Superior temporal gyrus (tissue), 1 donor: ENCODE measurements around the gene DIS3L2.

ENCODE experiments used
- DNase-seq: peaks from one replicate; pipeline ENCODE4 v3.0.0-alpha.2; 2016; ENCODE audit errors: extremely low spot score

DIS3L2 gene

DNA sequence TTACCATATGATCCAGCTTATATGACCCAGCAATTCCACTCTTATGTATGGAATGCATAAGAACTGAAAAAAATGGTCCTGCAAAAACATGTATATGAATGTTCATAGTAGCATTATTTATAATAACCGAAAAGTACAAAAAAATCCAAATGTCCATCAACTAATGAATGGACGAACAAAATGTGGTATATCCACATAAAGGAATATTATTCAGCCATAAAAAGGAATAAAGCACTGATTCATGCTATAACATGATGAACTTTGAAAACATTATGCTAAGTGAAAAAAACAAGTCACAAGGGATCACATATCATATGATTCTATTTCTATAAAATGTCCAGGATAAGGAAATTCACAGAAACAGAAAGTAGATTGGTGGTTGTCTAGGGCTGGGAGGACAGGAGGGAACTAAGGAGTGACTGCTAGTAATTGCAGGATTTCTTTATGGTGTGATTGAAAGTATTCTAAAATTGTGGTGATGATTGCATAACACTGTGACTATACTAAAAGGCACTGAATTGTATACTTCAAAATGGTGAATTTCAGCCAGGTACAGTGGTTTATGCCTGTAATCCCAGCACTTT lies 10.0 kb upstream of the DIS3L2 start:
- no peak for DNase-seq

DNA sequence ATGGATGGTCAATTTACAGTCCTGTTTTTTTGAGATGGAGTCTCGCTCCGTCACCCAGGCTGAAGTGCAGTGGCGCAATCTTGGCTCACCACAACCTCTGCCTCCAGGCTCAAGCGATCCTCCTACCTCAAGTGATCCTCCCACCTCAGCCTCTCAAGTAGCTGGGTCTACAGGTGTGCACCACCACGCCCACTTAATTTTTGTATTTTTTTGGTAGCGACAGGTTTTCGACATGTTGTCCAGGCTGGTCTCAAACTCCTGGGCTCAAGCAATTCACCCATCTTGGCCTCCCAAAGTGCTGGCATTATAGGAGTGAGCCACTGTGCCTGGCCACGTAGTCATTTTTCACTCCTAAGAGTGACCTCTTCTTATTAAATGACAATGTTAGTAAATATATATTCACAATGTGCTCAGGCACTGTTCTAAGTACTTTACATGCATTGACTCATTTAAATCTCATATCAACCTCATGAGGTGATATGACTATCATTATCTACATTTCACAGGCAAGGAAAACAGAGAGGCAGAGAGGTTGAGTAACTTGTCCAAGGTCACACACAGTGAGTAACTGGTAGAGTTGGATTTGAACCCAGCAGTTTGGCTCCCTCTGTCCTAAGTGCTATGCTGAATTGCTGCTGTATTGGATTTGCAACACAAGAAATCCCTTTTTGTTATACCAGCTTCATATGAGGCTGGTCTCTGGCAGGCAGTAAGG lies 5.6 kb upstream of the DIS3L2 start:
- no peak for DNase-seq

- no peak for DNase-seq
These were observed 3.4 kb upstream of the DIS3L2 start for GRCh38 chr2:231957913-231958763.

- no peak for DNase-seq
These were observed 634 bp upstream of the DIS3L2 start for GRCh38 chr2:231960810-231961348.

GRCh38 chr2:231965102-231965501 lies 3.6 kb downstream of the DIS3L2 start:
- no peak for DNase-seq

DNA sequence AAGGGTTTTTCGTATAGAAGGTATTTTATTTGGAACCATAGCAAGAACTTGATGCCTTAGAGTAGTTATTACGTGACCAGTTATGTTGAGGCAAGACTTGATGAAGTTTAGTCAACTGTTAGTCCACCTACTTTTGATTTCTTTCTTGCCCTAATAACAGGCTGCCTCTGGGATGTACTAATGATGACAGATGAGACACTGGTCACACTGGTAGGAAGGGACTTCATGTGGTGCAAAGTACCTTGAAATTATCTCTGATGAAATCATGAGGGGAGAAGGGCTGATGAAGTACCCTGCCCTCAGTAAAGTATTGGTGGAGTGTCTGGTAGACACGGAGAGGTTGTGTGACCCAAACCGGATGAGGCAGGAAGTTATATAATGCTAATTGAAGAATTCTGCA lies 5.4 kb downstream of the DIS3L2 start:
- DNase-seq: no peak

- no peak for DNase-seq
These were observed 7.3 kb downstream of the DIS3L2 start for GRCh38 chr2:231968820-231969219.

DNA sequence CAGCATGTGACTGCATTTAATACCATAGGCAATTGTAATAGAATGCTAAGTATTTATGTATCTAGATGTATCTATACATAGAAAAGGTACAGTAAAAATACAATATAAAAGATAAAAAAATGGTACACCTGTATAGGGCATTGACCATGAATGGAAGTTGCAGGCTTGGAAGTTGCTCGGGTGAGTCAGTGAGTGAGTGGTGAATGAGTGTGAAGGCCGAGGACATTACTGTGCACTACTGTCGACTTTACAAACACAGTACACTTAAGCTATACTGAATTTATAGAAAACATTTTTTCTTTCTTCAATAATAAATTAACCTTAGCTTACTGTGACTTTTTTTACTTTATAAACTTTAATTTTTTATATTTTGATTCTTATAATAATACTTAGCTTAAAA lies 8.9 kb downstream of the DIS3L2 start:
- no peak for DNase-seq

GRCh38 chr2:231975001-231975400 lies 13.5 kb downstream of the DIS3L2 start:
- no peak for DNase-seq

DNA sequence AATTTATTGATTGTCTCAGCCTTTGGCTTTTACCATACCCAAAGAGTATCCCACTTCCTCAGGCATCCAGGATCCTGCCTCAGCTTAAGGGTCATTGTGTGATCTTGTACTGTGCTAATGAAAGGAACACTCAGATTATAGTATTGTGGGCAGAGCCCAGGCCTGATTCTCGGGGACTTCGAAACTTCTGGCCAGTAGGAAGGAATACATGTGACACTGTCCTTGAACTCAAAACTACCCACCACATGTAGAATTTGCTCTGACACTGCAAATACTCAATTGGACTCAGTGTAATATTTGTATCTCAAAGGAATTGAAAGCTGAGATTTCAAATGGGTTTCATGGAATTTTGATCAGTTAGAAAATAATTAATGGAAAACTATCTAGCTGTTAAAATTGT lies 15.9 kb downstream of the DIS3L2 start:
- no peak for DNase-seq

DNA sequence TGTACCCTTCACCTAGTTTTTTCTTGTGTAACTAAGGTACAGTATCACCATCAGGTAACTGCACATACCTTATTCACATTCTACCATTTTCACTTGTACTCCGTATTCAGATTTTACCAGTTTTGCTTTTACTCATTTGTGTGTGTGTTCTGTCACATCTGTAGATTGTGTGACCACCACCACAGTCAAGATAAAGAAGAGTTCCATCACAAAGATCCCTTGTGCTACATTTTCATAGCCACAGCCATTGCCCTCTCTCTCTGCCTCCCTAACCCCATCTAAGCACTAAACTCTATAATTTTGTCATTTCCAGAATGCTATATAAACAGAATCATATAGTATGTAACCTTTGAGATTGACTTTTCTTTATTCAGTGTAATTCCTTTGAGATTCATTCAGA lies 23.5 kb downstream of the DIS3L2 start:
- DNase-seq: no peak

DNA sequence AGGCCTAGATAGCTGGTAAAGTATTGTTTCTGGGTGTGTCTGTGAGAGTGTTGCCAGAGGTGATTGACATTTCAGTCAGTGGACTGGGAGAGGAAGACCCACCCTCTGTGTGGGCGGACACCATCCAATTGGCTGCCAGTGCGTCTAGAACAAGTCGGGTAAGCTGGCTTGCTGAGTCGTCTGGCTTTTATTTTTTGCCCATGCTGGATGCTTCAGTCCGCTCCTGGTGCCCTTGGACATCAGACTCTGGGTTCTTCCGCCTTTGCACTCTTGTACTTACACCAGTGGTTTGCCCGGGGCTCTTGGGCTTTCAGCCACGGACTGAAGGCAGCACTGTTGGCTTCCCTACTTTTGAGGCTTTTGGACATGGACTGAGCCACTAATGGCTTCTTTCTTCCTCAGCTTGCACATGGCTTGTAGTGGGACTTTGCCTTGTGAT lies 24.3 kb downstream of the DIS3L2 start:
- no peak for DNase-seq

GRCh38 chr2:231987124-231987727 lies 25.7 kb downstream of the DIS3L2 start:
- no peak for DNase-seq

DNA sequence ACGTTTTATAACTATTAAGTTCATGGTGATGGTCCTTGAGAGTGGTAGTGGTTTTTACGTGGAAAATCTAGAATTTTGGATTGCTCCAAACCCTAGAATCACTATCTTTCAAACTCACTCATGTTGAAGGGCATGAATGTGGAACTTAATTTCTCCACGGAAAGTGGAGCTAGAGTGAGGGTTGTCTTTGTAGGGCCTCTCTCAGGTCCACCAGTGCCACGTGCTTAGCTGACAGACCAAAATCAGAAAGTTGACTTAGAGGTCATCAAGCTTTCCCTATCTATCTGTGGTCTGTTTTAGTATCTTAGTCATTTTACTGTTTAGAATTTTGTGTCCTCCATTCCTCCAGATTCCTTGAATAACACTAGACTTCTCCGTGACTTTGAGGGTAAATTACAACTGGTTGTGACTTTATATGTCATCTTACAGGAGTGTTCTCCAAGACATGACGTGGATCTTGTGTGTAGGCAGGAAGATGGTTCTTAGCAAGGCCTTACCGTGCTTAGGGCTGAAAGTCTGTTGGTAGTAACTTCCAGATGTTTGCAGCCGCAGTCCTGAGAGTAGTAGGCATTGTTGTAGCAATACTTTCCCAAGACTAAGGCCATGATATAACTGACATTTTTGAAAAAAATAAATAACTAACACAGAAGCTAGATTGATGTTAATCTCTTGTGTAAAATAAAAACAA lies 26.8 kb downstream of the DIS3L2 start:
- no peak for DNase-seq

DNA sequence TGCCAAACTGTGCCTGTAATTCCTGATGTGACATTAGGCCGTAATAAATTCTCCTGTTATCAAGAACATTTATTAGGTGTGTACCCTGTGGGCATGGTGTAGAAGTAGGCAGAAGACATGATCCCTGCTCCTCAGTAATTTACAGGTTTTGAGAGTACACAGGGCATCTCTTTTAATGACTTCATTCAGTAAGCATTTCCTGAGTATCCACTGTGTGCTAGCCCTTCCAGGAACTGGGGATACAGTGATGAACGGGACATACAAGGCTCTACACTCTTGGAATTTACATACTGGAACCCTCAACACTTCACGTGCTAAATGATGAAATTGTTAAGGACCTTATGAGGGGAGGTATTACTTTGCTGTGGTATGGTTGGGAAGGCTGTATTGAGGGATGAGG lies 30.2 kb downstream of the DIS3L2 start:
- DNase-seq: no peak

GRCh38 chr2:231992888-231993287 lies 31.4 kb downstream of the DIS3L2 start:
- no peak for DNase-seq

DNA sequence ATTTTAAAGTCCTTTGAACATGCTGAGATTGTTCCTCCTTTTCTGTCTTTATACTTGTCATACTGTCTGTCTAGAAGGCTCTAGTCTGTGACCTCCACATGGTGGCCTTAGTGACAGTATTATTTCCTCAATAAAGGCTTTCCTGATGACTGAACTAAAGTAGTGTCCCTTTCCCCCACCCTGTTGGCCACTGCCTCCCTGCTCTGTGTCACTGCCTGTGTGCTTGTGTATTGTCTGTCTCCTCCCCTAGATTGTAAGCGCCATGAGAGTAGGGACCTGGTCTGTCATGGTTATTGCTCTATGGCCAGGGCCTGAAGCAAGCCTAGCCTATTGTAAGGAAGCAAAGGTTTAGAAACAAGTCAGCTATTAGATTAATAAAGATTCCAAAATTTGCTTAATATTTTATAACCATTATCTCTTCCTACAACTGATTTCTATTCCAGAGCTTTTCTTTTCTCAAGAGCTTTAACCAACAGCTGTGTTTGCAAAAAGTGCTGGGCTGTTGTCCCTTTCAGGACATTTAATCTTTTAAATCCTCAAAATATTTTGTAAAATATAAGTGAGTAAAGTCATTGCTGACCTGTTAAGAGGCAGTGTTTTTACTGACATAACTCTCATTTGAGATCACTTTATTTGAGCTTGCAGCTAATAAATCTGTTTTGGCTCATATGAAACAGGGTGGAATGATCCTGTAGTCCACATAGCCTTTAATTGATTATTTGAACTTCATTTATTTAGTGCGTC lies 35.5 kb downstream of the DIS3L2 start:
- no peak for DNase-seq

- DNase-seq: no peak
These were observed 36.5 kb downstream of the DIS3L2 start for GRCh38 chr2:231998046-231998445.

- DNase-seq: no peak
These were observed 38.9 kb downstream of the DIS3L2 start for GRCh38 chr2:232000439-232000838.

DNA sequence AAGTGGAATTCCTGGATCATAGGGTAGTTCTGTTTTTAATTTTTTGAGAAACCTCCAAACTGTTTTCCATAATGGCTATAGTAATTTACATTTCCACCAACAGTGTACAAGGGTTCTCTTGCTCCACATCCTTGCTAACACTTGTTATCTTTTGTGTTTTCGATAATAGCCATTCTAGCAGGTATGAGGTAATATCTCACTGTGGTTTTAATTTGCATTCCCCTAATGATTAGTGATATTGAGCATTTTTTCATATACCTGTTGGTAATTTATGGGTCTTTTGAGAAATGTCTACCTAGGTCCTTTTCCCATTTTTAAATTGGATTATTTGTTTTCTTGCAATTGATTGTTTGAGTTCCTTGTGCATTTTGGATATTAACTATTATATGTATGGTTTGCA lies 39.6 kb downstream of the DIS3L2 start:
- no peak for DNase-seq

- DNase-seq: no peak
These were observed 44.7 kb downstream of the DIS3L2 start for GRCh38 chr2:232006253-232006652.
